Endothelial cell of umbilical vein (primary cell): Measurements from ENCODE around the gene GALNT12.

Source experiments
- CTCF ChIP-seq, 2 donors: IDR thresholded peaks; 1 replicate in 1 of 2; 2 replicates in 1 of 2; pipeline ENCODE4 v1.5.1; 2011; ENCODE audit warnings: low read length in 2 of 2, mild to moderate bottlenecking in 2 of 2, moderate library complexity in 2 of 2, control low read depth in 1 of 2, inconsistent platforms in 1 of 2, low read depth in 1 of 2; ENCODE audit not compliant: insufficient read depth in 1 of 2; ENCODE audit errors: extremely low read depth in 1 of 2
- EZH2 ChIP-seq: IDR thresholded peaks from 2 replicates; pipeline ENCODE4 v1.6.1; 2012; ENCODE audit warnings: borderline replicate concordance, low read depth, mild to moderate bottlenecking, moderate library complexity, low read length, inconsistent platforms; ENCODE audit not compliant: severe bottlenecking
- FOS ChIP-seq: IDR thresholded peaks from 2 replicates; pipeline ENCODE4 v1.6.1; 2011; ENCODE audit warnings: mild to moderate bottlenecking, low read length, moderate library complexity, borderline replicate concordance; ENCODE audit not compliant: insufficient read depth
- GATA2 ChIP-seq: IDR thresholded peaks from 2 replicates; pipeline ENCODE4 v1.7.0; 2011; ENCODE audit warnings: low read depth, mild to moderate bottlenecking, moderate library complexity, mixed read lengths, low read length; ENCODE audit not compliant: insufficient read length, insufficient read depth
- JUN ChIP-seq: IDR thresholded peaks from 2 replicates; pipeline ENCODE4 v1.6.1; 2011; ENCODE audit warnings: borderline replicate concordance, low read depth; ENCODE audit not compliant: insufficient read length, insufficient read depth
- MAX ChIP-seq: IDR thresholded peaks from 2 replicates; pipeline ENCODE4 v1.6.1; 2011; ENCODE audit not compliant: insufficient read depth, insufficient read length
- MYC ChIP-seq: IDR thresholded peaks from one replicate; pipeline ENCODE4 v1.6.1; 2011; ENCODE audit warnings: mild to moderate bottlenecking, low read depth, low read length
- POLR2A ChIP-seq: IDR thresholded peaks from 2 replicates; pipeline ENCODE4 v1.6.1; 2012; ENCODE audit warnings: low read depth, mild to moderate bottlenecking, control low read depth, low read length
- POLR2AphosphoS5 ChIP-seq: IDR thresholded peaks from 2 replicates; pipeline ENCODE4 v1.6.1; 2012; ENCODE audit warnings: low read depth, mild to moderate bottlenecking, control low read depth, low read length, moderate library complexity; ENCODE audit not compliant: insufficient read depth

GRCh38 chr9:98786750-98787510, 20.5 kb upstream of the GALNT12 start:
- TF ChIP-seq EZH2 (no peak), CTCF (IDR thresholded peaks at IDR 0.05; ENCODE audit: extremely low read depth in 1 of 2, insufficient read depth in 1 of 2, low read depth in 1 of 2, low read length in 2 of 2) (no peak), POLR2A (no peak), MYC (no peak), POLR2AphosphoS5 (no peak), FOS (no peak), MAX (no peak), JUN (no peak), GATA2 (no peak)
